Stimulated activated naive CD8-positive, alpha-beta T cell treated with anti-CD3 and anti-CD28 coated beads, Interleukin-15, amount 100 ng/mL, for 72 hours (primary cell): ENCODE measurements around the gene WARS2.
A peak's percentile ranks its signal among the peaks of the same experiment; 100 is the strongest.

Source experiments
- ATAC-seq: fragments of 150-1000 bp; cut with Tn5 transposase; 2 replicates; pipeline ENCODE4 v1.10.0; 2021; ENCODE audit warnings: mild to moderate bottlenecking, moderate library complexity
- DNase-seq, 2 donors: peaks; one replicate each; pipeline ENCODE4 v3.0.0; 2021 to 2022
- H3K27ac Mint-ChIP-seq, 2 donors: one replicate each; pipeline ENCODE4 v1.8.0; 2022; ENCODE audit warnings: mild to moderate bottlenecking in 2 of 2, mixed read lengths in 2 of 2, moderate library complexity in 2 of 2
- H3K27me3 Mint-ChIP-seq: one replicate; pipeline ENCODE4 v1.8.0; 2022; ENCODE audit warnings: mixed read lengths
- H3K4me1 Mint-ChIP-seq: one replicate; pipeline ENCODE4 v1.8.0; 2022; ENCODE audit warnings: mild to moderate bottlenecking, mixed read lengths
- H3K4me3 Mint-ChIP-seq, 2 donors: one replicate each; pipeline ENCODE4 v1.8.0; 2022; ENCODE audit warnings: mild to moderate bottlenecking in 2 of 2, mixed read lengths in 2 of 2, moderate library complexity in 1 of 2
- H3K9me3 Mint-ChIP-seq, 2 donors: one replicate each; pipeline ENCODE4 v1.8.0; 2022; ENCODE audit warnings: mixed read lengths in 2 of 2

WARS2 gene

GRCh38 chr1:119081700-119082099 lies 58.8 kb downstream of the WARS2 start:
- ATAC-seq, result no peak
- Mint-ChIP-seq H3K27ac (peak overlapping the region in 1 of 2 donors; percentile 32), H3K9me3 (peaks cover 16 to 29% of the 10 kb centered on the region in 2 donors), H3K4me1 (no peaks in the 10 kb centered on the region), H3K4me3 (no peak overlapping the region), H3K27me3 (no peaks in the 10 kb centered on the region)
- DNase-seq, result no peak

- no peaks in the 10 kb centered on the region for H3K4me1 Mint-ChIP-seq
- DNase-seq (no peak), ATAC-seq (no peak)
- no peak overlapping the region for H3K27ac Mint-ChIP-seq
- H3K4me3 Mint-ChIP-seq, result no peak overlapping the region
- peaks cover 14 to 27% of the 10 kb centered on the region in 2 donors for H3K9me3 Mint-ChIP-seq
- H3K27me3 Mint-ChIP-seq, result no peaks in the 10 kb centered on the region
These were observed 59.2 kb downstream of the WARS2 start for GRCh38 chr1:119081267-119081666.

GRCh38 chr1:119080586-119080985 lies 59.9 kb downstream of the WARS2 start:
- Mint-ChIP-seq H3K27me3 (no peaks in the 10 kb centered on the region), H3K27ac (no peak overlapping the region), H3K4me1 (no peaks in the 10 kb centered on the region), H3K9me3 (peaks cover 11 to 24% of the 10 kb centered on the region in 2 donors), H3K4me3 (no peak overlapping the region)
- DNase-seq (no peak), ATAC-seq (no peak)

GRCh38 chr1:119079881-119080280 lies 60.6 kb downstream of the WARS2 start:
- H3K9me3 Mint-ChIP-seq, result peaks cover 5 to 17% of the 10 kb centered on the region in 2 donors
- DNase-seq (no peak), ATAC-seq (no peak)
- H3K4me3 Mint-ChIP-seq, result no peak overlapping the region
- no peaks in the 10 kb centered on the region for H3K27me3 Mint-ChIP-seq
- H3K4me1 Mint-ChIP-seq, result no peaks in the 10 kb centered on the region
- H3K27ac Mint-ChIP-seq, result peak overlapping the region in 1 of 2 donors; percentile 56

GRCh38 chr1:119075614-119076013 lies 64.8 kb downstream of the WARS2 start:
- H3K27me3 Mint-ChIP-seq, result no peaks in the 10 kb centered on the region
- no peak overlapping the region for H3K4me3 Mint-ChIP-seq
- no peak for DNase-seq
- no peak overlapping the region for H3K27ac Mint-ChIP-seq
- H3K4me1 Mint-ChIP-seq, result no peaks in the 10 kb centered on the region
- peaks cover 5 to 22% of the 10 kb centered on the region in 2 donors for H3K9me3 Mint-ChIP-seq
- no peak for ATAC-seq

GRCh38 chr1:119071321-119071720 lies 69.1 kb downstream of the WARS2 start:
- ATAC-seq (no peak), DNase-seq (no peak)
- Mint-ChIP-seq H3K4me3 (no peak overlapping the region), H3K4me1 (no peaks in the 10 kb centered on the region), H3K27me3 (no peaks in the 10 kb centered on the region), H3K9me3 (peaks cover 5 to 7% of the 10 kb centered on the region in 2 donors), H3K27ac (no peak overlapping the region)

- ATAC-seq, result no peak
These were observed 70.8 kb downstream of the WARS2 start for GRCh38 chr1:119069682-119070081.

GRCh38 chr1:119068427-119068826 lies 72.0 kb downstream of the WARS2 start:
- no peak for ATAC-seq
- Mint-ChIP-seq H3K4me3 (no peak overlapping the region), H3K27ac (peak overlapping the region in 1 of 2 donors; percentile 58), H3K27me3 (no peaks in the 10 kb centered on the region), H3K4me1 (no peaks in the 10 kb centered on the region), H3K9me3 (peaks cover 5 to 7% of the 10 kb centered on the region in 2 donors)
- DNase-seq, result no peak

More at GRCh38 chr1:119069682-119070081, 70.8 kb downstream of the WARS2 start:
- H3K4me1 Mint-ChIP-seq, result no peaks in the 10 kb centered on the region
- no peak for DNase-seq
- no peaks in the 10 kb centered on the region for H3K27me3 Mint-ChIP-seq
- H3K27ac Mint-ChIP-seq, result no peak overlapping the region
- no peak overlapping the region for H3K4me3 Mint-ChIP-seq
- peaks cover 5 to 7% of the 10 kb centered on the region in 2 donors for H3K9me3 Mint-ChIP-seq

- DNase-seq (no peak), ATAC-seq (no peak)
- Mint-ChIP-seq H3K4me3 (no peak overlapping the region), H3K27ac (no peak overlapping the region), H3K9me3 (peaks cover 7% of the 10 kb centered on the region in 2 donors), H3K4me1 (no peaks in the 10 kb centered on the region), H3K27me3 (no peaks in the 10 kb centered on the region)
These were observed 78.8 kb downstream of the WARS2 start for GRCh38 chr1:119061700-119062099.

GRCh38 chr1:119055568-119055967 lies 84.9 kb downstream of the WARS2 start:
- Mint-ChIP-seq H3K4me3 (no peak overlapping the region), H3K27ac (peak overlapping the region in 1 of 2 donors; percentile 3), H3K9me3 (peaks cover 0 to 7% of the 10 kb centered on the region in 2 donors), H3K4me1 (no peaks in the 10 kb centered on the region), H3K27me3 (no peaks in the 10 kb centered on the region)
- ATAC-seq, result no peak
- no peak for DNase-seq

- peaks cover 9% of the 10 kb centered on the region in 2 donors for H3K9me3 Mint-ChIP-seq
- ATAC-seq, result no peak
- no peaks in the 10 kb centered on the region for H3K27me3 Mint-ChIP-seq
- no peak overlapping the region for H3K27ac Mint-ChIP-seq
- H3K4me1 Mint-ChIP-seq, result no peaks in the 10 kb centered on the region
- no peak overlapping the region for H3K4me3 Mint-ChIP-seq
- no peak for DNase-seq
These were observed 86.5 kb downstream of the WARS2 start for GRCh38 chr1:119053917-119054316.

- Mint-ChIP-seq H3K9me3 (peaks cover 9% of the 10 kb centered on the region in 2 donors), H3K27me3 (no peaks in the 10 kb centered on the region), H3K27ac (no peak overlapping the region), H3K4me1 (no peaks in the 10 kb centered on the region), H3K4me3 (no peak overlapping the region)
- ATAC-seq, result no peak
- DNase-seq, result no peak
These were observed 88.2 kb downstream of the WARS2 start for GRCh38 chr1:119052267-119052666.

- Mint-ChIP-seq H3K4me1 (no peaks in the 10 kb centered on the region), H3K27ac (no peak overlapping the region), H3K27me3 (no peaks in the 10 kb centered on the region), H3K4me3 (no peak overlapping the region), H3K9me3 (peaks cover 9% of the 10 kb centered on the region in 2 donors)
- no peak for DNase-seq
- no peak for ATAC-seq
These were observed 91.6 kb downstream of the WARS2 start for GRCh38 chr1:119048624-119049404.

GRCh38 chr1:119046785-119047438 lies 93.5 kb downstream of the WARS2 start:
- Mint-ChIP-seq H3K9me3 (peaks cover 9% of the 10 kb centered on the region in 2 donors), H3K27ac (no peak overlapping the region), H3K4me3 (no peak overlapping the region), H3K4me1 (no peaks in the 10 kb centered on the region), H3K27me3 (no peaks in the 10 kb centered on the region)
- DNase-seq (no peak), ATAC-seq (no peak)

GRCh38 chr1:119046429-119046784 lies 94.0 kb downstream of the WARS2 start:
- H3K9me3 Mint-ChIP-seq, result peaks cover 9% of the 10 kb centered on the region in 2 donors
- no peak for ATAC-seq
- H3K27me3 Mint-ChIP-seq, result no peaks in the 10 kb centered on the region
- H3K4me3 Mint-ChIP-seq, result no peak overlapping the region
- H3K27ac Mint-ChIP-seq, result no peak overlapping the region
- DNase-seq, result no peak
- H3K4me1 Mint-ChIP-seq, result no peaks in the 10 kb centered on the region

GRCh38 chr1:119045096-119045746 lies 95.2 kb downstream of the WARS2 start:
- no peak overlapping the region for H3K27ac Mint-ChIP-seq
- ATAC-seq (no peak), DNase-seq (no peak)
- no peaks in the 10 kb centered on the region for H3K27me3 Mint-ChIP-seq
- H3K4me3 Mint-ChIP-seq, result no peak overlapping the region
- H3K9me3 Mint-ChIP-seq, result peaks cover 9% of the 10 kb centered on the region in 2 donors
- no peaks in the 10 kb centered on the region for H3K4me1 Mint-ChIP-seq
